OCI-LY1 (cell line): ENCODE data around the gene GRK1.

ENCODE experiments used
- H2AFZ ChIP-seq: fragments of 200-600 bp; sonication (generic), shearing (Covaris generic); 2 replicates; pipeline ENCODE4 v1.6.0; 2014; ENCODE audit warnings: antibody characterized with exemption, mild to moderate bottlenecking, low read length
- H3F3A ChIP-seq: fragments of 200-600 bp; sonication (generic), shearing (Covaris generic); 2 replicates; pipeline ENCODE4 v1.6.0; 2014; ENCODE audit warnings: mild to moderate bottlenecking, antibody characterized with exemption, low read length, moderate library complexity; ENCODE audit not compliant: insufficient read depth
- H3K27ac ChIP-seq: fragments of 200-600 bp; sonication (generic); 2 replicates; pipeline ENCODE4 v1.5.1; 2014; ENCODE audit warnings: low read length, mixed run types, mild to moderate bottlenecking, low read depth; ENCODE audit not compliant: poor library complexity, severe bottlenecking
- H3K27me3 ChIP-seq: fragments of 200-600 bp; sonication (generic); 2 replicates; pipeline ENCODE4 v1.6.0; 2014; ENCODE audit warnings: antibody characterized with exemption, mild to moderate bottlenecking, low read length, moderate library complexity; ENCODE audit not compliant: insufficient read depth
- H3K36me3 ChIP-seq: fragments of 200-600 bp; sonication (generic); 2 replicates; pipeline ENCODE4 v1.6.1; 2014; ENCODE audit warnings: mild to moderate bottlenecking, antibody characterized with exemption, low read length, moderate library complexity, mixed read lengths; ENCODE audit not compliant: insufficient read depth
- H3K4me1 ChIP-seq: fragments of 200-600 bp; sonication (generic); 2 replicates; pipeline ENCODE4 v1.5.1; 2014; ENCODE audit warnings: mild to moderate bottlenecking, low read length, moderate library complexity; ENCODE audit not compliant: insufficient read depth, severe bottlenecking
- H3K4me2 ChIP-seq: fragments of 200-600 bp; sonication (generic), shearing (Covaris generic); 2 replicates; pipeline ENCODE4 v1.6.1; 2014; ENCODE audit warnings: low read length
- H3K4me3 ChIP-seq: fragments of 200-600 bp; sonication (generic); 2 replicates; pipeline ENCODE4 v1.5.1; 2014; ENCODE audit warnings: low read length, low read depth, mild to moderate bottlenecking, mixed read lengths; ENCODE audit not compliant: poor library complexity, severe bottlenecking
- H3K79me2 ChIP-seq: fragments of 200-600 bp; shearing (Covaris generic); 2 replicates; pipeline ENCODE4 v1.6.1; 2016; ENCODE audit warnings: mixed run types, low read length, mixed read lengths; ENCODE audit not compliant: insufficient read depth
- H3K9ac ChIP-seq: fragments of 200-600 bp; sonication (generic), shearing (Covaris generic); 2 replicates; pipeline ENCODE4 v1.6.1; 2014; ENCODE audit warnings: mild to moderate bottlenecking, low read length, mixed read lengths
- H3K9me2 ChIP-seq: fragments of 200-600 bp; sonication (generic), shearing (Covaris generic); 2 replicates; pipeline ENCODE4 v1.6.1; 2014; ENCODE audit warnings: low read depth, mild to moderate bottlenecking, low read length, mixed read lengths
- H3K9me3 ChIP-seq: fragments of 200-600 bp; shearing (Covaris generic); 2 replicates; pipeline ENCODE4 v1.6.1; 2014; ENCODE audit warnings: low read length, mixed read lengths
- H4K20me1 ChIP-seq: fragments of 200-600 bp; sonication (generic), shearing (Covaris generic); 2 replicates; pipeline ENCODE4 v1.6.0; 2016; ENCODE audit warnings: mild to moderate bottlenecking, low read length; ENCODE audit not compliant: insufficient read depth
- CTCF ChIP-seq: fragments of 200-600 bp; sonication (generic), shearing (Covaris generic); IDR thresholded peaks from 2 replicates; pipeline ENCODE4 v1.5.1; 2017; ENCODE audit warnings: mild to moderate bottlenecking, antibody characterized with exemption, low read length, moderate library complexity, mixed read lengths
- EZH2 ChIP-seq: fragments of 200-600 bp; sonication (generic), shearing (Covaris generic); IDR thresholded peaks from 2 replicates; pipeline ENCODE4 v1.8.0; 2017; ENCODE audit warnings: borderline replicate concordance, mixed run types, mild to moderate bottlenecking, antibody characterized with exemption, low read length, moderate library complexity, mixed read lengths

GRK1 gene

DNA sequence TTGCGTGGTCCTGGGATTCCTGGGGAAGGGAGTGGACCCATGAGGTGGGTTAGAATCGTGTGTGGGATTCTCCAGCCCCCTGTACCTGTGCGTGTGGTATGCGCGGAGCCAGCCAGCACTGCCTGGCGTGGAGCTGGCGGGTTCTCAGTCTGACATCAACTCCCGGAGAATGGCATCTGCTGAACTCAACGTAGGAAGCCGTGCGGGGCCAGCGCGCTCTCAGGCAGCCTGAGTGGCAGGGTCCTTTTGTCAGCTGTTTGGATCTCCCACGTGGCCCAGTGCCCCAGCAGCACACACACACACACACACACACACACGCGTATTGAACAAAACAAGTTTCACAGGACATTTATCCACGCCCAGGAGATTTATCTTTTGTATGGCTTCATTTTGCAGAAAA lies 37.2 kb upstream of the GRK1 start:
- Histone ChIP-seq H3K36me3 (peaks cover 98% of the 10 kb centered on the region), H2AFZ (no peak overlapping the region), H3K4me2 (no peak overlapping the region), H3K4me1 (no peaks in the 10 kb centered on the region), H3F3A (no peaks in the 10 kb centered on the region), H3K9me2 (no peaks in the 10 kb centered on the region), H3K9ac (no peak overlapping the region), H3K4me3 (no peak overlapping the region), H3K27me3 (no peaks in the 10 kb centered on the region), H3K27ac (no peak overlapping the region), H4K20me1 (no peaks in the 10 kb centered on the region), H3K79me2 (peaks cover 12% of the 10 kb centered on the region; the same call in 1 of the 2 replicates), H3K9me3 (no peaks in the 10 kb centered on the region)
- TF ChIP-seq EZH2 (no peak), CTCF (no peak)

GRCh38 chr13:113630296-113630695 lies 36.7 kb upstream of the GRK1 start:
- no peaks in the 10 kb centered on the region for H3F3A ChIP-seq
- H4K20me1 ChIP-seq: no peaks in the 10 kb centered on the region
- no peak overlapping the region for H3K9ac ChIP-seq
- H3K9me3 ChIP-seq: no peaks in the 10 kb centered on the region
- TF ChIP-seq CTCF (no peak), EZH2 (no peak)
- H2AFZ ChIP-seq: no peak overlapping the region
- H3K9me2 ChIP-seq: no peaks in the 10 kb centered on the region
- H3K27ac ChIP-seq: no peak overlapping the region
- peaks cover 98% of the 10 kb centered on the region for H3K36me3 ChIP-seq
- H3K4me2 ChIP-seq: no peak overlapping the region
- H3K4me1 ChIP-seq: no peaks in the 10 kb centered on the region
- H3K4me3 ChIP-seq: no peak overlapping the region
- H3K79me2 ChIP-seq: peaks cover 12% of the 10 kb centered on the region; the same call in 1 of the 2 replicates
- no peaks in the 10 kb centered on the region for H3K27me3 ChIP-seq

DNA sequence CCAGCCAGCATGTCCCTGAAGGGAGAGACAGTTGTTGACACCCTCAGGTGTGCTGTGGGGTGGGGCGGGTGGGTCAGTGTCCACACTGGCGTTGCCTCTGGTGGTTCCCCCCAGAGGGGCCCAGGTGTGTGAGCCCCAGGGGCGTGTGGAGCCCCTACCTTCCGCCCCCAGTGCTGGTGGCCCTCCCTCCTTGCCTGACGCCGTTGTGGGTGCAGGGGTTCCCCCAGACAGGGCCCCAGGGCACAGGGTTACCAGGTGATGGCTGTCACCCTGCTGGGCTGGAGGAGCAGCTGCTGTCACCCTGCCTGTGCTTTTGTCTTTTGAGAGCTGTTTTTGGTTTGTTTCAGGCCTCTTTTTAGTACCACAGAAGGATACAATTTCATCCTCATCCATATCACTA lies 36.2 kb upstream of the GRK1 start:
- Histone ChIP-seq H3K27ac (no peak overlapping the region), H3K27me3 (no peaks in the 10 kb centered on the region), H3K9me3 (no peaks in the 10 kb centered on the region), H3K4me3 (no peak overlapping the region), H3K36me3 (peaks cover 98% of the 10 kb centered on the region), H3K79me2 (peaks cover 12% of the 10 kb centered on the region; the same call in 1 of the 2 replicates), H2AFZ (no peak overlapping the region), H4K20me1 (no peaks in the 10 kb centered on the region), H3K4me2 (no peak overlapping the region), H3K9me2 (no peaks in the 10 kb centered on the region), H3K9ac (no peak overlapping the region), H3K4me1 (no peaks in the 10 kb centered on the region), H3F3A (no peaks in the 10 kb centered on the region)
- TF ChIP-seq CTCF (no peak), EZH2 (no peak)
